Measurements from ENCODE around the gene GRAMD2B.

The GRAMD2B gene

GRCh38 chr5:126435714-126436113 lies 12.5 kb downstream of the GRAMD2B start:
- TF ChIP-seq, protein P1, sequence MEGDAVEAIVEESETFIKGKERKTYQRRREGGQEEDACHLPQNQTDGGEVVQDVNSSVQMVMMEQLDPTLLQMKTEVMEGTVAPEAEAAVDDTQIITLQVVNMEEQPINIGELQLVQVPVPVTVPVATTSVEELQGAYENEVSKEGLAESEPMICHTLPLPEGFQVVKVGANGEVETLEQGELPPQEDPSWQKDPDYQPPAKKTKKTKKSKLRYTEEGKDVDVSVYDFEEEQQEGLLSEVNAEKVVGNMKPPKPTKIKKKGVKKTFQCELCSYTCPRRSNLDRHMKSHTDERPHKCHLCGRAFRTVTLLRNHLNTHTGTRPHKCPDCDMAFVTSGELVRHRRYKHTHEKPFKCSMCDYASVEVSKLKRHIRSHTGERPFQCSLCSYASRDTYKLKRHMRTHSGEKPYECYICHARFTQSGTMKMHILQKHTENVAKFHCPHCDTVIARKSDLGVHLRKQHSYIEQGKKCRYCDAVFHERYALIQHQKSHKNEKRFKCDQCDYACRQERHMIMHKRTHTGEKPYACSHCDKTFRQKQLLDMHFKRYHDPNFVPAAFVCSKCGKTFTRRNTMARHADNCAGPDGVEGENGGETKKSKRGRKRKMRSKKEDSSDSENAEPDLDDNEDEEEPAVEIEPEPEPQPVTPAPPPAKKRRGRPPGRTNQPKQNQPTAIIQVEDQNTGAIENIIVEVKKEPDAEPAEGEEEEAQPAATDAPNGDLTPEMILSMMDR (IDR thresholded peaks at IDR 0.05) = no peak

GRCh38 chr5:126437721-126438120 lies 14.5 kb downstream of the GRAMD2B start:
- TF ChIP-seq, protein P1 (IDR thresholded peaks at IDR 0.05) = no peak

DNA sequence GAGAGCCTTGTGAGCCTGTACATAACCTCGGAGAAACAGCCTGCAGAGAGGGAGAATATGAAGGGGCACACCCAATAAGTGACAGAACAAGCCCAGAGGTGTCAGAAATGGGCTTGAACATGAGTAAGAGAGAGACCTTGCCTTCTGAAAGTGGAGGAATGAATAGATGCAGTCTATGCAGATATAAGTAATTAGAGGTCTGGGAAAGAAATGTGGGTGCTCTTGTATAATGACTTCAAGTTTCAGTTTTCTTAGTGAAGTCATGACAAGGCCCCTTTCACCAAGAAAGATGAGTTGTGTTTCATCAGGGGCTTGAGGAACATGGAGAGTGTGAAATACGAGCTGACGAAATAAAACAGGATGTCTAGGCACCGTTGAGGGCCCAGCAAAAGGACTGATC lies 15.1 kb downstream of the GRAMD2B start:
- TF ChIP-seq, protein P1 (IDR thresholded peaks at IDR 0.05) = no peak

DNA sequence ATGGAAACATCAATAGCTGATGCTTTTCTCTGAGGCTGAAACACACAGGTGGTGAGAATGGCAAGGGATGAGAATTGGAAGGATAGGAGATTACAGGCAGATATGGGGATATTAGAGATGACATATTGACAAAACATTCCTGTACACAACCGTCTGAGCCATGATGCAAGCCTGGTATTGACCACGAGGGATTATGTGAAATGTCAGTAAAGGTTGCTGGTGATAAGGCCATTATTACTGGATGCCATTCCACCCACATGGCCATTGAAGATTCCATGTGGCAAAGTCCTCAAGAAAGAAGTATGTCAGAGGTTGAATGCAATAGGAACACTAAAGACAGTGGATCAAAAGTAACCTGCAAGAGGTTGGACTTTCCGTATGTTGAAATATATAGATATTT lies 15.7 kb downstream of the GRAMD2B start:
- TF ChIP-seq, protein P1 (IDR thresholded peaks at IDR 0.05) = no peak

GRCh38 chr5:126441230-126441629 lies 18.0 kb downstream of the GRAMD2B start:
- TF ChIP-seq, protein P1 (IDR thresholded peaks at IDR 0.05) = no peak

DNA sequence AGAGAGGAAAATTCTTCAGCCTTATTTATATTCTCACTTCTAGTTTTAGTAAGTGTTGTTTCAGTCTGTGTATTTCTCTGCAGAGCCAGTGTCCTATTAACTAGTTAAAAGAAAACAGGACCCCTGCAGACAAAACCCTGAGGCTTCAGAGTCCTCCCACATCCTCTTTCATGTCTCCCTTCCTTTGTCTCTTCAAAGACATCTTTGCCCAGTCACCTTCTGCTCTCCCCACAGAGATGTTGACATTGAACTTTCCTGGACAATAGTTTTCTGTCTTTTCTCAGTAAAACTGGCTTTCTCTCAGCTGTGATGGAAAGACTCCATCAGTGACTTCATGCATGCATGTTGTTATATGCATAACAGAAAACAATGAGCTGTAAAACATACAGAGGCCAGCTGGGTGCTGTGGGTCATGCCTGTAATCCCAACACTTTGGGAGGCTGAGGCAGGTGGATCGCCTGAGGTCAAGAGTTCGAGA lies 20.2 kb downstream of the GRAMD2B start:
- TF ChIP-seq, protein P1 (IDR thresholded peaks at IDR 0.05) = no peak

DNA sequence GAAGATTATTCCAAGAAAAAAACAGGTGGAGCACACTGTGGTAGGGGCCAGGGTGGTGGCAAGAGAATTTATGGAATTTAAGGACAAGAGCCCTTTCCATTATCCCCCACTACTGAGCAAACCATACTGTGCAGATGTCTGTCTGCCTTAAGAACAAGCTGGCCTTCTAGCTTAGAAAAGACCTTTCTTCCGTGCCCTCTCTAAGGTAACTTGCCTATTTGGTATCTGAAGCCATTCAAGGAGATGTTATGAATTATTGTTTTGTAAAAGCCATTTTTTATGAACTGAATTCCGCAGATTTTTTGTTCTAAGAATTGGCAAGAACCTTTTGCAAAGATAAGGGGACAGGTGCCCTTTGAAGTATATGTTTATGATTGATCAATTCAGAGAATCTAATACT lies 20.9 kb downstream of the GRAMD2B start:
- TF ChIP-seq, protein P1 (IDR thresholded peaks at IDR 0.05) = no peak

- TF ChIP-seq, protein P1 (IDR thresholded peaks at IDR 0.05) = no peak
Observed at GRCh38 chr5:126445502-126446174, 22.4 kb downstream of the GRAMD2B start.

All from LNCAP (cell line).